ENCODE results near the gene POU2F1.

POU2F1 gene

GRCh38 chr1:167322483-167322882 is 101.8 kb downstream of the POU2F1 start:
- DNase-seq (ENCODE audit: low read depth): no peak
- TF ChIP-seq, protein P1, sequence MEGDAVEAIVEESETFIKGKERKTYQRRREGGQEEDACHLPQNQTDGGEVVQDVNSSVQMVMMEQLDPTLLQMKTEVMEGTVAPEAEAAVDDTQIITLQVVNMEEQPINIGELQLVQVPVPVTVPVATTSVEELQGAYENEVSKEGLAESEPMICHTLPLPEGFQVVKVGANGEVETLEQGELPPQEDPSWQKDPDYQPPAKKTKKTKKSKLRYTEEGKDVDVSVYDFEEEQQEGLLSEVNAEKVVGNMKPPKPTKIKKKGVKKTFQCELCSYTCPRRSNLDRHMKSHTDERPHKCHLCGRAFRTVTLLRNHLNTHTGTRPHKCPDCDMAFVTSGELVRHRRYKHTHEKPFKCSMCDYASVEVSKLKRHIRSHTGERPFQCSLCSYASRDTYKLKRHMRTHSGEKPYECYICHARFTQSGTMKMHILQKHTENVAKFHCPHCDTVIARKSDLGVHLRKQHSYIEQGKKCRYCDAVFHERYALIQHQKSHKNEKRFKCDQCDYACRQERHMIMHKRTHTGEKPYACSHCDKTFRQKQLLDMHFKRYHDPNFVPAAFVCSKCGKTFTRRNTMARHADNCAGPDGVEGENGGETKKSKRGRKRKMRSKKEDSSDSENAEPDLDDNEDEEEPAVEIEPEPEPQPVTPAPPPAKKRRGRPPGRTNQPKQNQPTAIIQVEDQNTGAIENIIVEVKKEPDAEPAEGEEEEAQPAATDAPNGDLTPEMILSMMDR (IDR thresholded peaks at IDR 0.05; ENCODE audit: control insufficient read depth, extremely low read depth, insufficient read depth): no peak
- H3K4me3 ChIP-seq (ENCODE audit: low read depth, low read length): no peak overlapping the region

DNA sequence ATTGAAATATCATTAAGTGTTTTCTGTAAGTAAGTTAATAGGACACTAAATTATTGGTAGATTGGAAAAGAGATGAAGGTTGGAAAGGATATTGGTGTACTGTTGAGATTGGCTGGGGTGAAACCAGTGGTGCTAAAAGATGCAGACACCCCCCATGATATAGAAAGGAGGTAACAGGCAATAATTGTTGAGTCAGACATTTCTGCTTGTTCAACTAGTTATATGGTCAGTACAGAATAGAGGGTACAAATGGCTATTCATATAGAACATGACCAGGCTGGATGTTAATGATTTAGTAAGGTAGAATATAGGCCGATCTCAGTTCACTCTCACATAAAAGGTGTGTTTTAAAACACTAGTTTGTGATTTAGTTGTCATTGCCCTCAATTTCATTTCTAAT is 104.5 kb downstream of the POU2F1 start:
- TF ChIP-seq, protein P1 (IDR thresholded peaks at IDR 0.05; ENCODE audit: control insufficient read depth, extremely low read depth, insufficient read depth): no peak
- DNase-seq (ENCODE audit: low read depth): no peak
- H3K4me3 ChIP-seq (ENCODE audit: low read depth, low read length): no peak overlapping the region

GRCh38 chr1:167328306-167328815 is 107.7 kb downstream of the POU2F1 start:
- no peak for DNase-seq (ENCODE audit: low read depth)
- no peak overlapping the region for H3K4me3 ChIP-seq (ENCODE audit: low read depth, low read length)
- TF ChIP-seq, protein P1 (IDR thresholded peaks at IDR 0.05; ENCODE audit: control insufficient read depth, extremely low read depth, insufficient read depth): no peak

GRCh38 chr1:167328816-167329483 is 108.3 kb downstream of the POU2F1 start:
- DNase-seq (ENCODE audit: low read depth): no peak
- TF ChIP-seq, protein P1 (IDR thresholded peaks at IDR 0.05; ENCODE audit: control insufficient read depth, extremely low read depth, insufficient read depth): no peak
- no peak overlapping the region for H3K4me3 ChIP-seq (ENCODE audit: low read depth, low read length)

GRCh38 chr1:167330601-167331293 is 110.1 kb downstream of the POU2F1 start:
- no peak for DNase-seq (ENCODE audit: low read depth)
- no peak overlapping the region for H3K4me3 ChIP-seq (ENCODE audit: low read depth, low read length)
- TF ChIP-seq, protein P1 (IDR thresholded peaks at IDR 0.05; ENCODE audit: control insufficient read depth, extremely low read depth, insufficient read depth): no peak

- TF ChIP-seq, protein P1 (IDR thresholded peaks at IDR 0.05; ENCODE audit: control insufficient read depth, extremely low read depth, insufficient read depth): no peak
- DNase-seq (ENCODE audit: low read depth): no peak
- H3K4me3 ChIP-seq (ENCODE audit: low read depth, low read length): no peak overlapping the region
Measured at GRCh38 chr1:167331650-167332049, 111.0 kb downstream of the POU2F1 start.
